ENCODE measurements around the gene S100G. TPM values are rescaled to one million over a fixed set of nuclear protein-coding genes. Genes with fewer than 3 reads are reported as not detected.

S100G gene
- total and polyA plus RNA-seq, 2 donors (not counting 3 experiments of a cell fraction or from before 2014, with no cell fraction given) = not detected

DNA sequence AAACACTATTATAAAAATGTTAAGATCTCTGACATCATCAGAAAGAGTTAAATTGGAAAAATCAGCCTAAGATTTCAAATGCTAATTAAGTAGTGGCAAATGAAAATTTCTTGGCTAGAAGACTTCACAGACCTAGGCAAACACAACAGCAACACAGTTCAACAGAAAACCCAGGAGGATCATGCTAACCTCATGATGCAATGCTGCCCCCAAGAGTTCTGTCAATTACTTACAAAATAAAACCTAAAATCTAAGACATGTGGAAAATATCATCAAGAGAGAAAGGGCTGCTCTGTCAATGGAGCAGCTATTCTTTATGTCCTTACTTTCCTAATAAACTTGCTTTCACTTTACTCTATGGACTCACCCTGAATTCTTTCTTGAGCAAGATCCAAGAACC is 21.0 kb downstream of the S100G start:
- no peak overlapping the region for H3K4me2 ChIP-seq (ENCODE audit: insufficient read depth, low read length)
- no peaks in the 10 kb centered on the region for H3K79me2 ChIP-seq (ENCODE audit: control insufficient read depth, insufficient read depth, low read length)
- H3K4me1 ChIP-seq (ENCODE audit: control insufficient read depth, extremely low read depth, insufficient read depth, low read length) = no peaks in the 10 kb centered on the region
- H3K36me3 ChIP-seq (ENCODE audit: control insufficient read depth in 2 of 2, extremely low read depth in 1 of 2, insufficient read depth in 2 of 2, low read length in 2 of 2) = peaks cover 0 to 3% of the 10 kb centered on the region in 2 experiments
- no peak overlapping the region for H3K27ac ChIP-seq (ENCODE audit: insufficient read depth, low read depth, low read length)
- H3K9me1 ChIP-seq (replicated peaks; ENCODE audit: control insufficient read depth, extremely low read depth, insufficient read depth, low read length) = no peaks in the 10 kb centered on the region
- BruUV-seq (replicated peaks) = no TSS peak
- TF ChIP-seq EZH2 (IDR thresholded peaks at IDR 0.05; ENCODE audit: borderline replicate concordance, low read depth, low read length, severe bottlenecking) = no peak
- TF ChIP-seq, protein P1, sequence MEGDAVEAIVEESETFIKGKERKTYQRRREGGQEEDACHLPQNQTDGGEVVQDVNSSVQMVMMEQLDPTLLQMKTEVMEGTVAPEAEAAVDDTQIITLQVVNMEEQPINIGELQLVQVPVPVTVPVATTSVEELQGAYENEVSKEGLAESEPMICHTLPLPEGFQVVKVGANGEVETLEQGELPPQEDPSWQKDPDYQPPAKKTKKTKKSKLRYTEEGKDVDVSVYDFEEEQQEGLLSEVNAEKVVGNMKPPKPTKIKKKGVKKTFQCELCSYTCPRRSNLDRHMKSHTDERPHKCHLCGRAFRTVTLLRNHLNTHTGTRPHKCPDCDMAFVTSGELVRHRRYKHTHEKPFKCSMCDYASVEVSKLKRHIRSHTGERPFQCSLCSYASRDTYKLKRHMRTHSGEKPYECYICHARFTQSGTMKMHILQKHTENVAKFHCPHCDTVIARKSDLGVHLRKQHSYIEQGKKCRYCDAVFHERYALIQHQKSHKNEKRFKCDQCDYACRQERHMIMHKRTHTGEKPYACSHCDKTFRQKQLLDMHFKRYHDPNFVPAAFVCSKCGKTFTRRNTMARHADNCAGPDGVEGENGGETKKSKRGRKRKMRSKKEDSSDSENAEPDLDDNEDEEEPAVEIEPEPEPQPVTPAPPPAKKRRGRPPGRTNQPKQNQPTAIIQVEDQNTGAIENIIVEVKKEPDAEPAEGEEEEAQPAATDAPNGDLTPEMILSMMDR (IDR thresholded peaks at IDR 0.05; ENCODE audit: extremely low read depth in 1 of 2, insufficient read depth in 1 of 2, low read depth in 1 of 2, low read length in 2 of 2) = peak in 1 of 2 donors; percentile 14
- dilution Hi-C loops (cut with MboI; ENCODE audit: extremely low pct_ligation_motif_present, low sequenced_read_pairs) = no loop called here
- ChIA-PET CTCF (interaction anchor here (1.0 to 4.7 kb wide), 6 partner anchors 13 to 549 kb away, joined by 3 to 38 read pairs (median 8); partner anchors contain the start of gene GRPR), POLR2A (interaction anchor here (0.7 kb wide), 1 partner anchor 227 kb away, joined by 6 read pairs; no protein-coding TSS in a partner anchor)
- no peak overlapping the region for H2AFZ ChIP-seq (ENCODE audit: low read depth, low read length)
- FAIRE-seq (peak; percentile 15), DNase-seq (ENCODE audit: low read depth, low spot score) (peak; percentile 56)
- no peak overlapping the region for H3K4me3 ChIP-seq (replicated peaks in 1 of 3; ENCODE audit: insufficient read depth in 1 of 3, low read depth in 1 of 3, low read length in 3 of 3)
- H3K9ac ChIP-seq (replicated peaks; ENCODE audit: extremely low read depth, insufficient read depth, low read length) = no peak overlapping the region
- H4K20me1 ChIP-seq (replicated peaks; ENCODE audit: control insufficient read depth, extremely low read depth, insufficient read depth, low read length) = no peaks in the 10 kb centered on the region
- intact Hi-C loops (cut with micrococcal nuclease) = loop anchor here (1.0 to 5.0 kb wide), 3 partner anchors 235 to 739 kb away; partner anchors contain the start of gene GRPR
- no peaks in the 10 kb centered on the region for H3K27me3 ChIP-seq (ENCODE audit: control insufficient read depth in 2 of 2, insufficient read depth in 2 of 2, low read length in 2 of 2)
- no peaks in the 10 kb centered on the region for H3K9me3 ChIP-seq (replicated peaks; ENCODE audit: control insufficient read depth, insufficient read depth, low read length)

DNA sequence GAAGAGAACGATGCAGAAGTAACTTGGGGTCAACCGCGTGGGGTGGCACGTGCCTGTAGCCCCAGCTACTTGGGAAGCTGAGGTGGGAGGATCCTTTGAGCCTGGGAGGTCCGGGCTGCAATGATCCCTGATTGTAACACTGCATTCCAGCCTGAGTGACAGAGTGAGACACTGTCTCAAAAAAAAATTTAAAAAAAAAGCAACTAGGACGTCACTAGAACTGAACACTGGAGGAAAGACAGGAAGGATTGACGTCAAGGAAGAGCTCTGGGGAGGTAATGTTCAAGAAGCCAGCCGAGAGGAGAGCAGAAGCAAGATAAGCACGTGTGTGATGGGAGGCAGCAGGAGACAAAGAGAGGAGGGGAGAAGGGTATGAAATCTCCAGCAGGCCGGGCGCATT is 28.7 kb downstream of the S100G start:
- no peaks in the 10 kb centered on the region for H3K9me3 ChIP-seq (replicated peaks; ENCODE audit: control insufficient read depth, insufficient read depth, low read length)
- no peak overlapping the region for H3K27ac ChIP-seq (ENCODE audit: insufficient read depth, low read depth, low read length)
- FAIRE-seq (no peak), DNase-seq (ENCODE audit: low read depth, low spot score) (no peak)
- no peaks in the 10 kb centered on the region for H4K20me1 ChIP-seq (replicated peaks; ENCODE audit: control insufficient read depth, extremely low read depth, insufficient read depth, low read length)
- no peaks in the 10 kb centered on the region for H3K79me2 ChIP-seq (ENCODE audit: control insufficient read depth, insufficient read depth, low read length)
- dilution Hi-C loops (cut with MboI; ENCODE audit: extremely low pct_ligation_motif_present, low sequenced_read_pairs) = no loop called here
- no peak overlapping the region for H3K4me2 ChIP-seq (ENCODE audit: insufficient read depth, low read length)
- H3K9ac ChIP-seq (replicated peaks; ENCODE audit: extremely low read depth, insufficient read depth, low read length) = no peak overlapping the region
- TF ChIP-seq, protein P2, sequence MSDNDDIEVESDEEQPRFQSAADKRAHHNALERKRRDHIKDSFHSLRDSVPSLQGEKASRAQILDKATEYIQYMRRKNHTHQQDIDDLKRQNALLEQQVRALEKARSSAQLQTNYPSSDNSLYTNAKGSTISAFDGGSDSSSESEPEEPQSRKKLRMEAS (IDR thresholded peaks at IDR 0.05; ENCODE audit: insufficient read depth, insufficient read length) = no peak
- TF ChIP-seq POLR2A (IDR thresholded peaks at IDR 0.05; ENCODE audit: low read depth, low read length) = no peak
- no TSS peak for BruUV-seq (replicated peaks)
- H3K4me1 ChIP-seq (ENCODE audit: control insufficient read depth, extremely low read depth, insufficient read depth, low read length) = no peaks in the 10 kb centered on the region
- H3K36me3 ChIP-seq (ENCODE audit: control insufficient read depth in 2 of 2, extremely low read depth in 1 of 2, insufficient read depth in 2 of 2, low read length in 2 of 2) = peaks cover 0 to 8% of the 10 kb centered on the region in 2 experiments
- POLR2A ChIA-PET = no interaction called here
- H3K27me3 ChIP-seq (ENCODE audit: control insufficient read depth in 2 of 2, insufficient read depth in 2 of 2, low read length in 2 of 2) = no peaks in the 10 kb centered on the region
- H2AFZ ChIP-seq (ENCODE audit: low read depth, low read length) = no peak overlapping the region
- H3K4me3 ChIP-seq (replicated peaks in 1 of 3; ENCODE audit: insufficient read depth in 1 of 3, low read depth in 1 of 3, low read length in 3 of 3) = no peak overlapping the region
- H3K9me1 ChIP-seq (replicated peaks; ENCODE audit: control insufficient read depth, extremely low read depth, insufficient read depth, low read length) = no peaks in the 10 kb centered on the region
- CTCF ChIA-PET = no interaction called here
- intact Hi-C loops (cut with micrococcal nuclease) = no loop called here
